OCI-LY3 (cell line): ENCODE measurements around the gene ISG20L2.

ENCODE experiments used
- CTCF ChIP-seq: fragments of 200-600, 300-600 bp; sonication (generic); IDR thresholded peaks from 2 replicates; pipeline ENCODE4 v1.5.1; 2014; ENCODE audit warnings: antibody characterized with exemption, low read length, low read depth
- EZH2phosphoT487 ChIP-seq: fragments of 200-600 bp; shearing (Covaris generic); IDR thresholded peaks from 2 replicates; pipeline ENCODE4 v1.6.1; 2018; ENCODE audit warnings: antibody characterized with exemption, mixed run types, low read depth

GRCh38 chr1:156691665-156692440, 36.7 kb downstream of the ISG20L2 start:
- TF ChIP-seq CTCF (no peak), EZH2phosphoT487 (0 out of 2 replicates have a peak, but pooled peaks have one; percentile 8)
